Measurements from ENCODE around the gene CCDC92. TPM values are rescaled to one million over a fixed set of nuclear protein-coding genes. Genes with fewer than 3 reads are reported as not detected.

Gene CCDC92
- total and polyA plus RNA-seq, 2 of the 13 experiments (the other 11 are each of a cell fraction or from before 2014, with no cell fraction given), result 5.4 to 14.7 TPM

GRCh38 chr12:123963821-123964220, 8.8 kb downstream of the CCDC92 start:
- Histone ChIP-seq H3K4me1 (ENCODE audit: insufficient read depth, low read length) (no peaks in the 10 kb centered on the region), H3K9ac (ENCODE audit: insufficient read depth, low read depth, low read length) (no peak overlapping the region), H3K27ac (ENCODE audit: extremely low read length, insufficient read depth, low read length) (no peak overlapping the region), H3K9me3 (ENCODE audit: low read length) (no peaks in the 10 kb centered on the region), H2AFZ (ENCODE audit: low read length) (no peak overlapping the region), H3K4me2 (ENCODE audit: low read depth, low read length) (no peak overlapping the region), H3K79me2 (ENCODE audit: insufficient read depth, low read length) (peaks cover 6% of the 10 kb centered on the region), H3K4me3 (replicated peaks in 1 of 3; ENCODE audit: insufficient read depth in 1 of 3, low read depth in 2 of 3, low read length in 3 of 3) (no peak overlapping the region), H3K36me3 (replicated peaks in 1 of 2; ENCODE audit: control insufficient read depth in 1 of 2, insufficient read depth in 2 of 2, low read length in 2 of 2) (0 out of 5 replicates have a peak, but pooled peaks cover 0 to 4% of the 10 kb centered on the region in 2 experiments), H3K27me3 (ENCODE audit: control insufficient read depth in 1 of 2, insufficient read depth in 2 of 2, low read length in 2 of 2) (no peaks in the 10 kb centered on the region), H4K20me1 (ENCODE audit: insufficient read depth, low read length) (no peaks in the 10 kb centered on the region)
- no peak for FAIRE-seq
- ChIA-PET POLR2A (no interaction called here), CTCF (ENCODE audit: low intra/inter-chr PET ratio, low total read pairs) (no interaction called here)
- 82% methylated on average over 4 of the region's 4 CpGs for WGBS (ENCODE audit: low lambda C conversion rate)
- intact Hi-C loops (cut with micrococcal nuclease; ENCODE audit: unreplicated experiment), result no loop called here
- no peak for DNase-seq (ENCODE audit: low spot score)
- ATAC-seq, result no peak
- no peak for TF ChIP-seq CREM (IDR thresholded peaks at IDR 0.05)
- no peak for TF ChIP-seq CREM (CRISPR knock-in tag; IDR thresholded peaks at IDR 0.05)
- no peak for TF ChIP-seq ZFP36L1 (CRISPR knock-in tag; IDR thresholded peaks at IDR 0.05)
- TF ChIP-seq PREB (CRISPR knock-in tag; IDR thresholded peaks at IDR 0.05), result no peak
- TF ChIP-seq ZNF660 (CRISPR knock-in tag; IDR thresholded peaks at IDR 0.05; ENCODE audit: borderline replicate concordance, low read depth), result no peak
- no peak for TF ChIP-seq ADNP (CRISPR knock-in tag; IDR thresholded peaks at IDR 0.05)
- no peak for TF ChIP-seq XBP1 (CRISPR knock-in tag; IDR thresholded peaks at IDR 0.05)
- no TSS peak for BruUV-seq (replicated peaks)
- in situ Hi-C loops (cut with HindIII; ENCODE audit: extremely low pct_ligation_motif_present, low pct_unique_long_range_greater_than_20kb), result no loop called here

GRCh38 chr12:123962513-123962912, 10.1 kb downstream of the CCDC92 start:
- ATAC-seq, result no peak
- Histone ChIP-seq H3K4me1 (ENCODE audit: insufficient read depth, low read length) (no peaks in the 10 kb centered on the region), H3K4me3 (replicated peaks in 1 of 3; ENCODE audit: insufficient read depth in 1 of 3, low read depth in 2 of 3, low read length in 3 of 3) (no peak overlapping the region), H3K4me2 (ENCODE audit: low read depth, low read length) (no peak overlapping the region), H3K79me2 (ENCODE audit: insufficient read depth, low read length) (peaks cover 4% of the 10 kb centered on the region), H3K27ac (ENCODE audit: extremely low read length, insufficient read depth, low read length) (no peak overlapping the region), H4K20me1 (ENCODE audit: insufficient read depth, low read length) (no peaks in the 10 kb centered on the region), H3K9ac (ENCODE audit: insufficient read depth, low read depth, low read length) (no peak overlapping the region), H3K27me3 (ENCODE audit: control insufficient read depth in 1 of 2, insufficient read depth in 2 of 2, low read length in 2 of 2) (no peaks in the 10 kb centered on the region), H3K9me3 (ENCODE audit: low read length) (no peaks in the 10 kb centered on the region), H3K36me3 (replicated peaks in 1 of 2; ENCODE audit: control insufficient read depth in 1 of 2, insufficient read depth in 2 of 2, low read length in 2 of 2) (0 out of 5 replicates have a peak, but pooled peaks cover 0 to 4% of the 10 kb centered on the region in 2 experiments), H2AFZ (ENCODE audit: low read length) (no peak overlapping the region)
- intact Hi-C loops (cut with micrococcal nuclease; ENCODE audit: unreplicated experiment), result no loop called here
- no peak for FAIRE-seq
- no peak for DNase-seq (ENCODE audit: low spot score)
- in situ Hi-C loops (cut with HindIII; ENCODE audit: extremely low pct_ligation_motif_present, low pct_unique_long_range_greater_than_20kb), result no loop called here
- no TSS peak for BruUV-seq (replicated peaks)
- WGBS (ENCODE audit: low lambda C conversion rate), result 98% methylated on average over 5 of the region's 5 CpGs
- ChIA-PET CTCF (ENCODE audit: low intra/inter-chr PET ratio, low total read pairs) (no interaction called here), POLR2A (interaction anchor here (1.4 to 1.5 kb wide), 2 partner anchors 10 to 14 kb away, joined by 4 read pairs; partner anchors contain the start of genes CCDC92 and ZNF664)
- TF ChIP-seq FOXA1 (IDR thresholded peaks at IDR 0.05), result no peak
- no peak for TF ChIP-seq FOXA1 (CRISPR knock-in tag; IDR thresholded peaks at IDR 0.05)
- no peak for TF ChIP-seq PCBP1 (IDR thresholded peaks at IDR 0.05; ENCODE audit: borderline replicate concordance, low read depth, low read length)
- TF ChIP-seq STAT5B (CRISPR knock-in tag; IDR thresholded peaks at IDR 0.05), result no peak
- no peak for TF ChIP-seq MED8 (CRISPR knock-in tag; IDR thresholded peaks at IDR 0.05; ENCODE audit: insufficient replicate concordance)
- TF ChIP-seq FOSL2 (CRISPR knock-in tag; IDR thresholded peaks at IDR 0.05), result no peak
- TF ChIP-seq SIX1 (CRISPR knock-in tag; IDR thresholded peaks at IDR 0.05; ENCODE audit: borderline replicate concordance), result no peak
- no peak for TF ChIP-seq PREB (CRISPR knock-in tag; IDR thresholded peaks at IDR 0.05)
- TF ChIP-seq ZNF124 (CRISPR knock-in tag; IDR thresholded peaks at IDR 0.05), result no peak
- no peak for TF ChIP-seq ZNF7 (CRISPR knock-in tag; IDR thresholded peaks at IDR 0.05)
- TF ChIP-seq UBTF (CRISPR knock-in tag; IDR thresholded peaks at IDR 0.05), result no peak

Data from HepG2 (cell line).